Activated CD8-positive, alpha-beta memory T cell treated with anti-CD3 and anti-CD28 coated beads, Interleukin-2, amount 10 ng/mL, durations not matched to agents 7 days and 5 days (primary cell): ENCODE data around the gene SPEN. TPM values are rescaled to one million over a fixed set of nuclear protein-coding genes. Genes with fewer than 3 reads are reported as not detected.
A peak's percentile ranks its signal among the peaks of the same experiment; 100 is the strongest.
"Not testable (repeated sequence)": the region's sequence is repeated elsewhere in the genome, so short reads cannot be mapped to it uniquely, and the experiment has no call there.

ENCODE experiments used
- ATAC-seq: fragments of 150-1000 bp; cut with Tn5 transposase; one replicate; pipeline ENCODE4 v1.10.0; 2021; ENCODE audit warnings: moderate library complexity
- CTCF ChIA-PET: fragments of 350-600 bp; sonication (Branson Sonifier 250); formaldehyde crosslinking; loops from one replicate; lab custom pipeline; 2021; ENCODE audit warnings: antibody characterized with exemption; lab: Charles Lee
- DNase-seq: peaks from one replicate; pipeline ENCODE4 v3.0.0-alpha.2; 2020
- H3K27ac Mint-ChIP-seq: one replicate; pipeline ENCODE4 v1.8.0; 2021; ENCODE audit warnings: mild to moderate bottlenecking, mixed read lengths
- H3K27me3 Mint-ChIP-seq: one replicate; pipeline ENCODE4 v1.8.0; 2021; ENCODE audit warnings: mixed read lengths
- H3K36me3 Mint-ChIP-seq: one replicate; pipeline ENCODE4 v1.8.0; 2021; ENCODE audit warnings: mild to moderate bottlenecking, mixed read lengths
- H3K4me1 Mint-ChIP-seq: one replicate; pipeline ENCODE4 v1.8.0; 2021; ENCODE audit warnings: mixed read lengths
- H3K4me3 Mint-ChIP-seq: one replicate; pipeline ENCODE4 v1.8.0; 2021; ENCODE audit warnings: mild to moderate bottlenecking, moderate library complexity, mixed read lengths
- H3K9me3 Mint-ChIP-seq: one replicate; pipeline ENCODE4 v1.8.0; 2022; ENCODE audit warnings: low read depth, mixed read lengths
- total RNA-seq, 2 experiments: library from RNA; stranded (reverse); gene quantifications; one replicate each; pipeline ENCODE4 v1.2.3, GENCODE V29; 2021

The SPEN gene
- total RNA-seq, 2 experiments from 2014 or later: 74.6 to 75.5 TPM

GRCh38 chr1:15876357-15877055 lies 29.0 kb downstream of the SPEN start:
- Mint-ChIP-seq H3K27ac (no peak overlapping the region), H3K4me3 (no peak overlapping the region), H3K27me3 (no peaks in the 10 kb centered on the region), H3K36me3 (peaks cover 34% of the 10 kb centered on the region), H3K4me1 (peaks cover 8% of the 10 kb centered on the region), H3K9me3 (no peaks in the 10 kb centered on the region)
- CTCF ChIA-PET: interaction anchor here (0.9 to 1.2 kb wide), 2 partner anchors 49 to 61 kb away, joined by 3 to 5 read pairs; no protein-coding TSS in a partner anchor
- DNase-seq (no peak), ATAC-seq (no peak)

- H3K4me3 Mint-ChIP-seq: no peak overlapping the region
- no peak for ATAC-seq
- H3K9me3 Mint-ChIP-seq: no peaks in the 10 kb centered on the region
- H3K27ac Mint-ChIP-seq: no peak overlapping the region
- H3K4me1 Mint-ChIP-seq: peaks cover 45% of the 10 kb centered on the region
- no peak for DNase-seq
- H3K27me3 Mint-ChIP-seq: no peaks in the 10 kb centered on the region
- H3K36me3 Mint-ChIP-seq: peaks cover 16% of the 10 kb centered on the region
- CTCF ChIA-PET: no interaction called here
Measured at GRCh38 chr1:15881961-15882360, 34.5 kb downstream of the SPEN start.

DNA sequence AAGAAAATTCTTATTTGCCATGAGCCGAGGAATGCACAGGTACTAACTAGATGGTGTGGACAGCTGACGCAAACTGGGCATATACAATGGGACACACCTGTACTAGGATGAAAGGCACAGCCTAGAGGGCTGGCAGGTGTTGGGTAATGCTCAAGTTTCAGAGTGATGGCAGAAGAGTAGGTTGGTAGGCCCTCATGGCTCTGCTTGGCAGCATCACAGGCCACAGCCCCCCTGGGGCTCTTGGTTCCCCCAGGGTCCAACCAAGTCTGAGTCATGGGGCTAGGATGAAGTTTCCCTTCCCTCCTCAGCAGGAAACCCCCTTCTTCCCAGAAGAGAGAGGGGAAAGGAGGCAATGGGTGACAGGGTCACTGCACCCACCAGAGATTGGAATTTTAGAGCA lies 35.2 kb downstream of the SPEN start:
- Mint-ChIP-seq H3K36me3 (peaks cover 17% of the 10 kb centered on the region), H3K4me3 (no peak overlapping the region), H3K27ac (no peak overlapping the region), H3K27me3 (no peaks in the 10 kb centered on the region), H3K9me3 (no peaks in the 10 kb centered on the region), H3K4me1 (peaks cover 45% of the 10 kb centered on the region)
- DNase-seq (no peak), ATAC-seq (no peak)
- CTCF ChIA-PET: interaction anchor here (1.2 kb wide), 1 partner anchor 67 kb away, joined by 5 read pairs; no protein-coding TSS in a partner anchor

- ATAC-seq (no peak), DNase-seq (no peak)
- Mint-ChIP-seq H3K36me3 (peaks cover 17% of the 10 kb centered on the region), H3K4me1 (peaks cover 45% of the 10 kb centered on the region), H3K27me3 (no peaks in the 10 kb centered on the region), H3K27ac (peak overlapping the region; percentile 3), H3K9me3 (no peaks in the 10 kb centered on the region), H3K4me3 (no peak overlapping the region)
- CTCF ChIA-PET: interaction anchor here (1.2 kb wide), 1 partner anchor 68 kb away, joined by 5 read pairs; no protein-coding TSS in a partner anchor
Measured at GRCh38 chr1:15883326-15883725, 35.8 kb downstream of the SPEN start.

GRCh38 chr1:15884477-15884876 lies 37.0 kb downstream of the SPEN start:
- Mint-ChIP-seq H3K9me3 (no peaks in the 10 kb centered on the region), H3K27me3 (no peaks in the 10 kb centered on the region), H3K4me3 (no peak overlapping the region), H3K36me3 (peaks cover 19% of the 10 kb centered on the region), H3K27ac (no peak overlapping the region), H3K4me1 (peaks cover 41% of the 10 kb centered on the region)
- no peak for ATAC-seq
- CTCF ChIA-PET: interaction anchor here (0.6 kb wide), 1 partner anchor 68 kb away, joined by 3 read pairs; no protein-coding TSS in a partner anchor
- DNase-seq: no peak

DNA sequence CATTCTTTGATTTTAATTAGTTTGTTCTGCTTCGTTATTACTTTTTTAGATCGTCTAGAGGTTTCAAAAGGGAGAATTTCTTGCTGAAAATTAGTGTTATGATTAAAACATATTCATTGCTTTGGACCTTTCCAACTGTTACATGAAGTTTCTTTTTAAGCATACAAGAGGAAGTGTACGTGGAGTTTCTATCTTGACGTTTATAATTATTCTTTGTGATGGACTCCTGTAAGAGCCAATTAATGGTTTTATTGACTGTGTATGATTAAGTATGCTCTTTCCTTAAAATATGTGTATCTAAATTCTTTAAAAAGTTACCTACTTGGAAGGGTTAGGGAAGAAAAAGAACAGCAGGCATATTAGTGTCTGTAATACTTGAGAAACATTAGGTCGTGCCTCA lies 37.8 kb downstream of the SPEN start:
- ATAC-seq (no peak), DNase-seq (no peak)
- no peaks in the 10 kb centered on the region for H3K9me3 Mint-ChIP-seq
- no peak overlapping the region for H3K27ac Mint-ChIP-seq
- CTCF ChIA-PET: interaction anchor here (0.6 kb wide), 1 partner anchor 69 kb away, joined by 3 read pairs; no protein-coding TSS in a partner anchor
- H3K4me1 Mint-ChIP-seq: peaks cover 43% of the 10 kb centered on the region
- no peaks in the 10 kb centered on the region for H3K27me3 Mint-ChIP-seq
- H3K4me3 Mint-ChIP-seq: no peak overlapping the region
- peaks cover 25% of the 10 kb centered on the region for H3K36me3 Mint-ChIP-seq

GRCh38 chr1:15885701-15886610 lies 38.4 kb downstream of the SPEN start:
- Mint-ChIP-seq H3K9me3 (no peaks in the 10 kb centered on the region), H3K36me3 (peaks cover 30% of the 10 kb centered on the region), H3K4me3 (no peak overlapping the region), H3K27me3 (no peaks in the 10 kb centered on the region), H3K4me1 (peaks cover 43% of the 10 kb centered on the region), H3K27ac (peak overlapping the region; percentile 4)
- CTCF ChIA-PET: no interaction called here
- no peak for DNase-seq
- ATAC-seq: no peak

DNA sequence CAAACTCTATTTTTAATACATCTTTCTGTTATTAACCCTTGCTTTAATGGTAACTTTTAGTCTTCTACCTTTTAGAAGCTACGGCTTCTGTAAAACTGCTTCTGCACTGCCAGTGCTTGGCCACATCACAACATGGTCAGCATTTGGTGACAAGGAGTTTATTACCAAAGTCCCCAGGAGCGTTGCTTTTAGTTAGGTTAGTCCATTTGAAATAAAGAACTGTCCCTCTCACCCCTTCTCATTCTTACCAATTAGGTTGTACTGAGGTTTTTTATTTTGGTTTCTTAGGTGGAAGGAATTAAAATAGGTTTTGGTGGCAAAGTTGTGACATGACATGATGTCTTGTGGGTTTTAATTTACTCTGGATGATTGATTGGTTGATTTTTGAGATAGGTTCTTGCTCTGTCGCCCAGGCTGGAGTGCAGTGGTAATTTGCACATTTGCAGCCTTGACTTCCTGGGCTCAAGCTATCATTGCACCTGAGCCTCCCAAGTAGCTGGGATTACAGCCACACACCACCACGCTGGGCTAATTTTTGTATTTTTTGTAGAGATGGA lies 39.2 kb downstream of the SPEN start:
- ATAC-seq (no peak), DNase-seq (no peak)
- no peaks in the 10 kb centered on the region for H3K9me3 Mint-ChIP-seq
- H3K4me1 Mint-ChIP-seq: peaks cover 43% of the 10 kb centered on the region
- CTCF ChIA-PET: no interaction called here
- no peaks in the 10 kb centered on the region for H3K27me3 Mint-ChIP-seq
- peak overlapping the region; percentile 2 for H3K27ac Mint-ChIP-seq
- no peak overlapping the region for H3K4me3 Mint-ChIP-seq
- peaks cover 27% of the 10 kb centered on the region for H3K36me3 Mint-ChIP-seq

DNA sequence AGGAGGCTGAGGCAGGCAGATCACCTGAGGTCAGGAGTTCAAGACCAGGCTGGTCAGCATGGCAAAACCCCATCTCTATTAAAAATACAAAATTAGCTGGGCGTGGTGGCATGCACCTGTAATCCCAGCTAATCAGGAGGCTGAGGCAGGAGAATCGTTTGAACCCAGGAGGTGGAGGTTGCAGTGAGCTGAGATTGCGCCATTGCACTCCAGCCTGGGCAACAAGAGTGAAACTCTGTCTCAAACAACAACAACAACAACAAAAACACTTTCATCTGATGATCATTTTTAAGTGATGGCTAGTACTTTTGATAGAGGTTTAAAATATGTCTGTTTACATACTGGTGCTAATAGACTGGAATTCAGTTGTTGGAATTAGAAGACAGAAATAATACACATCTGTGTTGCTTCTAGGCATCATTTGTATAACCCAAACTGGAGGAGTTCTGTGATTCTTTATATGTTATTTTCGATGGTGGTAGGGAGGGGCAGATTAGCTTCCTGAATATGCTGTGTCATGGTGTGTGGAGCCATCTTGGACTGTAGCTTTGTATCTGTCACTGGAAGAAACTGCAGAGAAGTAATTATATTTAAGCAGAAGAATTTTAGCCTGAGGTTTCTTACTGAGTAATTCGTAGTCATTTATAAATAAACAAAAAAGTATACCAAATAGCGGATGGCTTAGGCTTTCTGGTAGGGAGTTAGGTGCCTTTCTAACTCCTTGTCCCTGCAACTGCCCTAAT lies 45.5 kb downstream of the SPEN start:
- CTCF ChIA-PET: interaction anchor here (2.5 kb wide), 1 partner anchor 77 kb away, joined by 6 read pairs; no protein-coding TSS in a partner anchor
- not testable (repeated sequence) for H3K4me3 Mint-ChIP-seq, H3K9me3 Mint-ChIP-seq, H3K27me3 Mint-ChIP-seq, ATAC-seq, DNase-seq
- peaks cover 26% of the 10 kb centered on the region for H3K4me1 Mint-ChIP-seq
- peak overlapping the region; percentile 69 for H3K27ac Mint-ChIP-seq
- peaks cover 32% of the 10 kb centered on the region for H3K36me3 Mint-ChIP-seq

DNA sequence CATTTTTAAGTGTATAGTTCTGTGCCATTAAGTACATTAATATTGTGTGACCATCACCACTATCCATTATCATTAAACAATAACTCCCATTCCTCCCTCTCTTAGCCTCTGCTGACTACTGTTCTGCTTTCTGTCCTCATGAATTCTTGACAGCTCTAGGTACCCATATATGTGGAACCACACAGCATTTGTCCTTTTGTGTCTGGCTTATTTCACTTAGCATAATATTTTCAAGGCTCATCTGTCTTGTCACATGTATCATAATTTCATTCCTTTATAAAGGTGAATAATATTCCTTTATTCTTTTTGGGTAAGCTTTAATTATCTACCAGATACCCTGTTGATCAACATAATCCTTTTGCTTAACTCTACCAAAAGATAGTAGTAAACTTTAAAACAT lies 47.7 kb downstream of the SPEN start:
- H3K4me3 Mint-ChIP-seq: no peak overlapping the region
- CTCF ChIA-PET: interaction anchor here (1.2 to 2.5 kb wide), 2 partner anchors 14 to 80 kb away, joined by 3 to 6 read pairs; no protein-coding TSS in a partner anchor
- H3K9me3 Mint-ChIP-seq: no peaks in the 10 kb centered on the region
- no peak for ATAC-seq
- no peak for DNase-seq
- H3K27ac Mint-ChIP-seq: no peak overlapping the region
- peaks cover 34% of the 10 kb centered on the region for H3K4me1 Mint-ChIP-seq
- peaks cover 30% of the 10 kb centered on the region for H3K36me3 Mint-ChIP-seq
- no peaks in the 10 kb centered on the region for H3K27me3 Mint-ChIP-seq

DNA sequence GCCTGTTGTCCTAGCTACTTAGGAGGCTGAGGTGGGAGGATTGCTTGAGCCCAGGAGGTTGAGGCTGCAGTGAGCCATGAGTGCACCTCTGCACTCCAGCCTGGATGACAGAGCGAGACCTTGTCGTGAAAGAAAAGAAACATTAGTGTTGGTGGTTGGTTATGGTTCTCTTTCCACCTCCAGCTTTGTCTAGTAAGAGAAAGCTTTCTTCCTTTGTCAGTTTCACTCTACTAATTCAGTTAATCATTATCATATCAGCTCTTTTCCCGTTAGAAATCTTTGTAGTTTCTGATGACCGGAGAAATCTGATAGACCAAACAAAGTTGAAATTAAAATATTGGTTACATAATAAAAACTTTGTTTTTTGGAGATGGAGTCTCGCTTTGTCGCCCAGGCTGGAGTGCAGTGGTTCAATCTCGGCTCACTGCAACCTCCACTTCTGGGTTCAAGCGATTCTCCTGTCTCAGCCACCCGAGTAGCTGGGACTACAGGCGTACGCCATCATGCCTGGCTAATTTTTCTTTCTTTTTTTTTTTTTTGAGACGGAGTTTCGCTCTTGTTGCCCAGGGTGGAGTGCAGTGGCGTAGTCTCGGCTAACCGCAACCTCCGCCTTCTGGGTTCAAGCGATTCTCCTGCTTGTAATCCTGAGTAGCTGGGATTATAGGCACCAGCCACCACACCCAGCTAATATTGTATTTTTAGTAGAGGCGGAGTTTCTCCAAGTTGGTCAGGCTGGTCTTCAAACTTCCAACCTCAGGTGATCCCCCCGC lies 49.5 kb downstream of the SPEN start:
- ATAC-seq, DNase-seq, H3K27ac Mint-ChIP-seq, H3K4me3 Mint-ChIP-seq, H3K27me3 Mint-ChIP-seq, CTCF ChIA-PET, H3K9me3 Mint-ChIP-seq: not testable (repeated sequence)
- Mint-ChIP-seq H3K36me3 (peaks cover 26% of the 10 kb centered on the region), H3K4me1 (peaks cover 43% of the 10 kb centered on the region)

GRCh38 chr1:15899266-15899665 lies 51.8 kb downstream of the SPEN start:
- no peak overlapping the region for H3K4me3 Mint-ChIP-seq
- ATAC-seq: no peak
- CTCF ChIA-PET: no interaction called here
- no peak for DNase-seq
- H3K36me3 Mint-ChIP-seq: peaks cover 18% of the 10 kb centered on the region
- no peaks in the 10 kb centered on the region for H3K27me3 Mint-ChIP-seq
- peaks cover 35% of the 10 kb centered on the region for H3K4me1 Mint-ChIP-seq
- H3K27ac Mint-ChIP-seq: no peak overlapping the region
- H3K9me3 Mint-ChIP-seq: no peaks in the 10 kb centered on the region
